GM12874 (cell line): Measurements from ENCODE around the gene C19orf12.

ENCODE experiments used
- CTCF ChIP-seq: IDR thresholded peaks from 2 replicates; pipeline ENCODE4 v1.5.1; 2011; ENCODE audit warnings: low read depth, mild to moderate bottlenecking, control low read depth, low read length, moderate library complexity; ENCODE audit not compliant: insufficient read depth

C19orf12 gene

GRCh38 chr19:29677001-29677817 lies 37.9 kb downstream of the C19orf12 start:
- no peak for TF ChIP-seq CTCF

- TF ChIP-seq CTCF: no peak
Measured at GRCh38 chr19:29676586-29676985, 38.5 kb downstream of the C19orf12 start.

- TF ChIP-seq CTCF: no peak
Measured at GRCh38 chr19:29675650-29676186, 39.3 kb downstream of the C19orf12 start.

- TF ChIP-seq CTCF: no peak
Measured at GRCh38 chr19:29675120-29675649, 39.9 kb downstream of the C19orf12 start.

- TF ChIP-seq CTCF: no peak
Measured at GRCh38 chr19:29674374-29675119, 40.5 kb downstream of the C19orf12 start.

GRCh38 chr19:29673451-29674371 lies 41.4 kb downstream of the C19orf12 start:
- no peak for TF ChIP-seq CTCF
